Endodermal cell (in vitro differentiated cells): ENCODE measurements around the gene PAQR6. TPM values are rescaled to one million over a fixed set of nuclear protein-coding genes. Genes with fewer than 3 reads are reported as not detected.

ENCODE experiments used
- DNase-seq: peaks from one replicate; pipeline ENCODE4 v3.0.0-alpha.2; 2017
- H3K27ac ChIP-seq: 2 replicates; pipeline ENCODE4 v1.5.1; 2013; ENCODE audit warnings: mild to moderate bottlenecking, low read depth, low read length, moderate library complexity
- H3K27me3 ChIP-seq: 2 replicates; pipeline ENCODE4 v1.6.1; 2013; ENCODE audit warnings: mild to moderate bottlenecking, low read length, moderate library complexity; ENCODE audit not compliant: insufficient read depth, control insufficient read depth, poor library complexity, severe bottlenecking
- H3K36me3 ChIP-seq: 2 replicates; pipeline ENCODE4 v1.7.0; 2013; ENCODE audit warnings: mild to moderate bottlenecking, low read length, moderate library complexity; ENCODE audit not compliant: control insufficient read depth, insufficient read depth
- H3K4me1 ChIP-seq: one replicate; pipeline ENCODE4 v1.7.0; 2013; ENCODE audit warnings: low read length; ENCODE audit not compliant: control insufficient read depth, insufficient read depth
- H3K4me3 ChIP-seq: 2 replicates; pipeline ENCODE4 v1.5.1; 2013; ENCODE audit warnings: mild to moderate bottlenecking, low read length, moderate library complexity
- H3K9ac ChIP-seq: 2 replicates; pipeline ENCODE4 v1.6.1; 2013; ENCODE audit warnings: mild to moderate bottlenecking, low read length, moderate library complexity; ENCODE audit not compliant: poor library complexity, severe bottlenecking; ENCODE audit errors: extremely low read depth
- H3K9me3 ChIP-seq: 2 replicates; pipeline ENCODE4 v1.6.1; 2013; ENCODE audit warnings: mild to moderate bottlenecking, low read length, moderate library complexity; ENCODE audit not compliant: control insufficient read depth
- H3K27ac Mint-ChIP-seq: 2 replicates; pipeline ENCODE4 v1.8.0; 2020; ENCODE audit warnings: mixed read lengths
- H3K27me3 Mint-ChIP-seq: 2 replicates; pipeline ENCODE4 v1.8.0; 2021; ENCODE audit warnings: mild to moderate bottlenecking, mixed read lengths; ENCODE audit not compliant: insufficient read depth
- H3K36me3 Mint-ChIP-seq: 2 replicates; pipeline ENCODE4 v1.8.0; 2020; ENCODE audit warnings: low read depth, mixed read lengths
- H3K4me1 Mint-ChIP-seq: 2 replicates; pipeline ENCODE4 v1.8.0; 2020; ENCODE audit warnings: mixed read lengths
- H3K4me3 Mint-ChIP-seq: 2 replicates; pipeline ENCODE4 v1.8.0; 2020; ENCODE audit warnings: mild to moderate bottlenecking, moderate library complexity, mixed read lengths
- H3K9me3 Mint-ChIP-seq: 2 replicates; pipeline ENCODE4 v1.8.0; 2020; ENCODE audit warnings: mild to moderate bottlenecking, mixed read lengths
- WGBS, 2 experiments: methylation state at CpG; one replicate each; pipeline versions ENCODE4 v1.1.5 to v1.1.7; 2013; ENCODE audit warnings: missing lambda C conversion rate in 2 of 2, mixed read lengths in 1 of 2; ENCODE audit not compliant: insufficient coverage in 1 of 2, insufficient read length in 1 of 2; 5-methylcytosine and 5-hydroxymethylcytosine counted together
- total RNA-seq, 2 donors: library from RNA; stranded (reverse); fragmentation: NEBNext Ultra II Directional in 1 of 2; extraction: Animal tissue kit (Norgen Biotek cat#: 25700) in 1 of 2; gene quantifications; 2 replicates in 1 of 2; 3 replicates in 1 of 2; pipeline ENCODE4 v1.2.1, GENCODE V29; 2021
- TF ChIP-seq, protein P1 (sequence below): fragments of 200-600 bp; sonication (generic); conservative IDR thresholded peaks from 2 replicates; pipeline ENCODE4 v1.5.0; 2021; ENCODE audit warnings: antibody characterized with exemption, mild to moderate bottlenecking

PAQR6 gene
- total RNA-seq, 2 donors from 2014 or later, result 12.2 to 16.4 TPM

- Mint-ChIP-seq H3K9me3 (no peaks in the 10 kb centered on the region), H3K27ac (no peak overlapping the region), H3K4me3 (no peak overlapping the region), H3K27me3 (no peaks in the 10 kb centered on the region), H3K4me1 (peaks cover 7% of the 10 kb centered on the region), H3K36me3 (peaks cover 66% of the 10 kb centered on the region)
- H3K36me3 ChIP-seq, result peaks cover 81% of the 10 kb centered on the region
- H3K27me3 ChIP-seq, result no peaks in the 10 kb centered on the region
- H3K4me3 ChIP-seq, result no peak overlapping the region
- no peak overlapping the region for H3K27ac ChIP-seq
- TF ChIP-seq, protein P1, sequence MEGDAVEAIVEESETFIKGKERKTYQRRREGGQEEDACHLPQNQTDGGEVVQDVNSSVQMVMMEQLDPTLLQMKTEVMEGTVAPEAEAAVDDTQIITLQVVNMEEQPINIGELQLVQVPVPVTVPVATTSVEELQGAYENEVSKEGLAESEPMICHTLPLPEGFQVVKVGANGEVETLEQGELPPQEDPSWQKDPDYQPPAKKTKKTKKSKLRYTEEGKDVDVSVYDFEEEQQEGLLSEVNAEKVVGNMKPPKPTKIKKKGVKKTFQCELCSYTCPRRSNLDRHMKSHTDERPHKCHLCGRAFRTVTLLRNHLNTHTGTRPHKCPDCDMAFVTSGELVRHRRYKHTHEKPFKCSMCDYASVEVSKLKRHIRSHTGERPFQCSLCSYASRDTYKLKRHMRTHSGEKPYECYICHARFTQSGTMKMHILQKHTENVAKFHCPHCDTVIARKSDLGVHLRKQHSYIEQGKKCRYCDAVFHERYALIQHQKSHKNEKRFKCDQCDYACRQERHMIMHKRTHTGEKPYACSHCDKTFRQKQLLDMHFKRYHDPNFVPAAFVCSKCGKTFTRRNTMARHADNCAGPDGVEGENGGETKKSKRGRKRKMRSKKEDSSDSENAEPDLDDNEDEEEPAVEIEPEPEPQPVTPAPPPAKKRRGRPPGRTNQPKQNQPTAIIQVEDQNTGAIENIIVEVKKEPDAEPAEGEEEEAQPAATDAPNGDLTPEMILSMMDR, result no peak
- DNase-seq, result no peak
- H3K9me3 ChIP-seq, result no peaks in the 10 kb centered on the region
- H3K4me1 ChIP-seq, result peaks cover 6% of the 10 kb centered on the region
- 95 to 98% methylated on average over 6 of the region's 6 CpGs for WGBS, 2 experiments
- H3K9ac ChIP-seq, result no peak overlapping the region
Measured at GRCh38 chr1:156276966-156277381, 29.1 kb upstream of the PAQR6 start.

GRCh38 chr1:156276532-156276931, 28.7 kb upstream of the PAQR6 start:
- Histone ChIP-seq H3K4me1 (peaks cover 5% of the 10 kb centered on the region), H3K9ac (no peak overlapping the region), H3K36me3 (peaks cover 85% of the 10 kb centered on the region), H3K4me3 (no peak overlapping the region), H3K27ac (no peak overlapping the region), H3K27me3 (no peaks in the 10 kb centered on the region), H3K9me3 (no peaks in the 10 kb centered on the region)
- H3K4me3 Mint-ChIP-seq, result no peak overlapping the region
- no peaks in the 10 kb centered on the region for H3K27me3 Mint-ChIP-seq
- TF ChIP-seq, protein P1, result no peak
- H3K27ac Mint-ChIP-seq, result no peak overlapping the region
- no peaks in the 10 kb centered on the region for H3K9me3 Mint-ChIP-seq
- H3K4me1 Mint-ChIP-seq, result peaks cover 5% of the 10 kb centered on the region
- DNase-seq, result no peak
- peaks cover 70% of the 10 kb centered on the region for H3K36me3 Mint-ChIP-seq

DNA sequence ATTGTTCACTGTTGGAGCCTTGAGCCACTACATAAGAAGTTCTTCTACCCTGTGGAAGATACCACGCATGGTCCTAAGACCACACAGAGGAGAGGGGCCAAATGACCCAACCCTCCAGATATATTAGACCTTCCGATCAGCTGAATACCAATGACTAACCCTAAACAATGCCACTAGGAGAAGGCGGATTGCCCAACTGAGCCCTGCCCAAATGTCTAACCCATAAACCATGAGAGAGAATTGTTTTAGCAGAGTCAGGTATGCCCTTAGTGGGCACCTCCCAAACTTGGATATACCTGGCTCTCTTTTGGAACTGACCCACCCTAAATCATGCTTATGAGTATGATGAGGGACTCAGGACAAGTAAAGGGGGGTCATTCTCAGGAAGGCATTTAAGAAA, 22.5 kb upstream of the PAQR6 start:
- H3K4me3 ChIP-seq, result no peak overlapping the region
- Mint-ChIP-seq H3K27me3 (no peaks in the 10 kb centered on the region), H3K4me3 (no peak overlapping the region), H3K4me1 (peaks cover 2% of the 10 kb centered on the region), H3K9me3 (no peaks in the 10 kb centered on the region), H3K36me3 (peaks cover 81% of the 10 kb centered on the region), H3K27ac (no peak overlapping the region)
- no peak overlapping the region for H3K27ac ChIP-seq
- H3K9ac ChIP-seq, result no peak overlapping the region
- TF ChIP-seq, protein P1, result no peak
- H3K27me3 ChIP-seq, result no peaks in the 10 kb centered on the region
- peaks cover 93% of the 10 kb centered on the region for H3K36me3 ChIP-seq
- H3K9me3 ChIP-seq, result no peaks in the 10 kb centered on the region
- H3K4me1 ChIP-seq, result no peaks in the 10 kb centered on the region
- DNase-seq, result no peak
- 96% methylated on average over 3 of the region's 3 CpGs; no CpG with 5 or more reads in 1 of the 2 experiments for WGBS, 2 experiments
